ENCODE measurements around the gene NUP188. TPM values are rescaled to one million over a fixed set of nuclear protein-coding genes. Genes with fewer than 3 reads are reported as not detected.

Gene NUP188, protein sequence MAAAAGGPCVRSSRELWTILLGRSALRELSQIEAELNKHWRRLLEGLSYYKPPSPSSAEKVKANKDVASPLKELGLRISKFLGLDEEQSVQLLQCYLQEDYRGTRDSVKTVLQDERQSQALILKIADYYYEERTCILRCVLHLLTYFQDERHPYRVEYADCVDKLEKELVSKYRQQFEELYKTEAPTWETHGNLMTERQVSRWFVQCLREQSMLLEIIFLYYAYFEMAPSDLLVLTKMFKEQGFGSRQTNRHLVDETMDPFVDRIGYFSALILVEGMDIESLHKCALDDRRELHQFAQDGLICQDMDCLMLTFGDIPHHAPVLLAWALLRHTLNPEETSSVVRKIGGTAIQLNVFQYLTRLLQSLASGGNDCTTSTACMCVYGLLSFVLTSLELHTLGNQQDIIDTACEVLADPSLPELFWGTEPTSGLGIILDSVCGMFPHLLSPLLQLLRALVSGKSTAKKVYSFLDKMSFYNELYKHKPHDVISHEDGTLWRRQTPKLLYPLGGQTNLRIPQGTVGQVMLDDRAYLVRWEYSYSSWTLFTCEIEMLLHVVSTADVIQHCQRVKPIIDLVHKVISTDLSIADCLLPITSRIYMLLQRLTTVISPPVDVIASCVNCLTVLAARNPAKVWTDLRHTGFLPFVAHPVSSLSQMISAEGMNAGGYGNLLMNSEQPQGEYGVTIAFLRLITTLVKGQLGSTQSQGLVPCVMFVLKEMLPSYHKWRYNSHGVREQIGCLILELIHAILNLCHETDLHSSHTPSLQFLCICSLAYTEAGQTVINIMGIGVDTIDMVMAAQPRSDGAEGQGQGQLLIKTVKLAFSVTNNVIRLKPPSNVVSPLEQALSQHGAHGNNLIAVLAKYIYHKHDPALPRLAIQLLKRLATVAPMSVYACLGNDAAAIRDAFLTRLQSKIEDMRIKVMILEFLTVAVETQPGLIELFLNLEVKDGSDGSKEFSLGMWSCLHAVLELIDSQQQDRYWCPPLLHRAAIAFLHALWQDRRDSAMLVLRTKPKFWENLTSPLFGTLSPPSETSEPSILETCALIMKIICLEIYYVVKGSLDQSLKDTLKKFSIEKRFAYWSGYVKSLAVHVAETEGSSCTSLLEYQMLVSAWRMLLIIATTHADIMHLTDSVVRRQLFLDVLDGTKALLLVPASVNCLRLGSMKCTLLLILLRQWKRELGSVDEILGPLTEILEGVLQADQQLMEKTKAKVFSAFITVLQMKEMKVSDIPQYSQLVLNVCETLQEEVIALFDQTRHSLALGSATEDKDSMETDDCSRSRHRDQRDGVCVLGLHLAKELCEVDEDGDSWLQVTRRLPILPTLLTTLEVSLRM (N-terminal part only)
- 10 to 100 TPM; 18.0 to 79.3 (median 38.4) TPM for total RNA-seq

DNA sequence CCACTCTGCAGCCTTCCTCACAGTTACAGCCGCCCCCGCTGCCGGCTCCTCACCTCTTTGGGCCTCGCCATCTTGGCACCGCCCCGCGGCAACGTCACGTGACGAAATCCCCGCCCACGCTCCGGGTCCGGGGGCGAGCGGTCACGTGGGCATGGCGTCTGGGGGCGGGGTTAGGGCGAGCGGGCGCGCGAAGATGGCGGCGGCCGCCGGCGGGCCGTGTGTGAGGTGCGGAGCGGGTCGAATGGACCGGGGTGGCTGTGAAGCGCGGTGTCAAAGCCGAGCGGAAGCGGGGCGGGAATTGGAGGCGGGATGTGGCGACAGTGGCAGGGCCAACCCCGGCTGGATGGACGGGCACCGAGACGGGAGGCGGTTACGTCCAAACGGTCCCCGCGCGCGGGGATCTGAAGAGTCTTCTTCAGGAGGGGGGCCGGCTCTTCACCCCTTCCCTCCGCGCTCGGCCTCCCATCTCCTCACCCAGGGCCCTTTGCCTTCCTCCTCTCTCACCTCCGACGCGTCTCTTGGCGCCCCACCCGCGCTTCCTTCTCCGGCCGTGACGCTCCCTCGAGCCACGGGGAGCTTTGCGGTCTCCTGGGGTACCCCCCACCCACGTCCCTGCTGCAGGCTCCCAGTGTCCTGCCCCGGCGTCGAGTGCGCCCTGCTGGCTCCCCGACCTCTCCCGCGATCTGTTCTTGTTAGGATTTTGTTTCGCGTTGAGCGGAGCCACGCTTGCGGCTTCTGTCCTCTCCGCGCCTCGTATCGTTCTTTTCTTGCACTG is at the start of gene NUP188, which contains the start of gene DOLK:
Gene NUP188, plus strand, starts transcription at position 173 of the 775 bp plus-strand sequence. Its CDS starts 21 bp downstream, at position 194.
Gene DOLK, minus strand, starts transcription at position 77 of the 775 bp plus-strand sequence. CDS start 300 bp downstream, outside the sequence.
- Histone ChIP-seq H3K9me3 (no peaks in the 10 kb centered on the region), H3K36me3 (peaks cover 0 to 2% (median 0%) of the 10 kb centered on the region in 4 donors), H3K4me1 (peaks cover 0 to 18% (median 11%) of the 10 kb centered on the region in 4 donors), H3K27ac (peak within 1 kb of the TSS; percentile 94 to 97 (median 97)), H3K4me3 (peak within 1 kb of the TSS; percentile 75 to 94 (median 85)), H3K27me3 (no peaks in the 10 kb centered on the region)
- in situ Hi-C loops (cut with MboI; ENCODE audit: low pct_ligation_motif_present in 1 of 4, low pct_unique_long_range_greater_than_20kb in 1 of 4, low sequenced_read_pairs in 3 of 4): no loop called here
- TF ChIP-seq EP300 (IDR thresholded peaks at IDR 0.05; ENCODE audit: low read depth) (no peak), POLR2AphosphoS5 (IDR thresholded peaks at IDR 0.05) (peak; percentile 95 to 98 (median 96)), POLR2A (IDR thresholded peaks at IDR 0.05) (peak; percentile 86)
- TF ChIP-seq, protein P1, sequence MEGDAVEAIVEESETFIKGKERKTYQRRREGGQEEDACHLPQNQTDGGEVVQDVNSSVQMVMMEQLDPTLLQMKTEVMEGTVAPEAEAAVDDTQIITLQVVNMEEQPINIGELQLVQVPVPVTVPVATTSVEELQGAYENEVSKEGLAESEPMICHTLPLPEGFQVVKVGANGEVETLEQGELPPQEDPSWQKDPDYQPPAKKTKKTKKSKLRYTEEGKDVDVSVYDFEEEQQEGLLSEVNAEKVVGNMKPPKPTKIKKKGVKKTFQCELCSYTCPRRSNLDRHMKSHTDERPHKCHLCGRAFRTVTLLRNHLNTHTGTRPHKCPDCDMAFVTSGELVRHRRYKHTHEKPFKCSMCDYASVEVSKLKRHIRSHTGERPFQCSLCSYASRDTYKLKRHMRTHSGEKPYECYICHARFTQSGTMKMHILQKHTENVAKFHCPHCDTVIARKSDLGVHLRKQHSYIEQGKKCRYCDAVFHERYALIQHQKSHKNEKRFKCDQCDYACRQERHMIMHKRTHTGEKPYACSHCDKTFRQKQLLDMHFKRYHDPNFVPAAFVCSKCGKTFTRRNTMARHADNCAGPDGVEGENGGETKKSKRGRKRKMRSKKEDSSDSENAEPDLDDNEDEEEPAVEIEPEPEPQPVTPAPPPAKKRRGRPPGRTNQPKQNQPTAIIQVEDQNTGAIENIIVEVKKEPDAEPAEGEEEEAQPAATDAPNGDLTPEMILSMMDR (IDR thresholded peaks at IDR 0.05): peak in 1 of 5 experiments; percentile 13
- WGBS, 2 donors (ENCODE audit: low coverage in 1 of 2): 0 to 1% methylated on average over 3 to 86 of the region's 86 CpGs
- intact Hi-C loops (cut with DNase I; ENCODE audit: low total_unique reads): no loop called here
- DNase-seq: peak; percentile 98

DNA sequence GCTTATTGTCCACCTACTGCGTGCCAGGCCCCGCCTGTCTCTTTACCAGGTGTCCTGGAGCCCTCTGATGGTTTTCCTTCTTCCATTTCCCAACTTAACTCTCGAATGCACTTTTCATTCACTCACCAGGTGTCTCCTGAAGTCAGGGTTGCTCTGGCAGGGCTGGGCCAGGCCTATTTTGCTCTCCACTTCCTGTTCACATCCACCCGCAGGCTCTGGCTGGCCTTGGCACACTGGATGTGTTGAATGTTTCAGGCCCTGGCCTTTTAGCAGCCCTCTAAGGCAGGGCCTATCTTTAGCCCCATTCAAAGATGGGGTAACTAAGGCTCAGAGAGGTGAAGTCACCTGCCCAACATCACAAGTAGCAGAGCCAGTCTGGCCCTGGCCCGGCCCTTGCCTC is 49.1 kb upstream of the NUP188 start:
- 67% methylated on average over 5 of the region's 5 CpGs; no CpG with 5 or more reads in 1 of the 2 donors for WGBS, 2 donors (ENCODE audit: low coverage in 1 of 2)
- TF ChIP-seq, protein P1 (IDR thresholded peaks at IDR 0.05): no peak
- no peak for TF ChIP-seq POLR2A (IDR thresholded peaks at IDR 0.05)
- no peak for TF ChIP-seq EP300 (IDR thresholded peaks at IDR 0.05; ENCODE audit: low read depth)
- no peak for TF ChIP-seq POLR2AphosphoS5 (IDR thresholded peaks at IDR 0.05)
- Histone ChIP-seq H3K27me3 (no peaks in the 10 kb centered on the region), H3K4me1 (peaks cover 21 to 42% (median 22%) of the 10 kb centered on the region in 4 donors), H3K9me3 (no peaks in the 10 kb centered on the region), H3K36me3 (peaks cover 0 to 16% (median 4%) of the 10 kb centered on the region in 4 donors), H3K27ac (peak overlapping the region in 3 of 4 donors; percentile 30 to 46 (median 37)), H3K4me3 (no peak overlapping the region)
- in situ Hi-C loops (cut with MboI; ENCODE audit: low pct_ligation_motif_present in 1 of 4, low pct_unique_long_range_greater_than_20kb in 1 of 4, low sequenced_read_pairs in 3 of 4): no loop called here
- intact Hi-C loops (cut with DNase I; ENCODE audit: low total_unique reads): no loop called here
- DNase-seq: no peak

DNA sequence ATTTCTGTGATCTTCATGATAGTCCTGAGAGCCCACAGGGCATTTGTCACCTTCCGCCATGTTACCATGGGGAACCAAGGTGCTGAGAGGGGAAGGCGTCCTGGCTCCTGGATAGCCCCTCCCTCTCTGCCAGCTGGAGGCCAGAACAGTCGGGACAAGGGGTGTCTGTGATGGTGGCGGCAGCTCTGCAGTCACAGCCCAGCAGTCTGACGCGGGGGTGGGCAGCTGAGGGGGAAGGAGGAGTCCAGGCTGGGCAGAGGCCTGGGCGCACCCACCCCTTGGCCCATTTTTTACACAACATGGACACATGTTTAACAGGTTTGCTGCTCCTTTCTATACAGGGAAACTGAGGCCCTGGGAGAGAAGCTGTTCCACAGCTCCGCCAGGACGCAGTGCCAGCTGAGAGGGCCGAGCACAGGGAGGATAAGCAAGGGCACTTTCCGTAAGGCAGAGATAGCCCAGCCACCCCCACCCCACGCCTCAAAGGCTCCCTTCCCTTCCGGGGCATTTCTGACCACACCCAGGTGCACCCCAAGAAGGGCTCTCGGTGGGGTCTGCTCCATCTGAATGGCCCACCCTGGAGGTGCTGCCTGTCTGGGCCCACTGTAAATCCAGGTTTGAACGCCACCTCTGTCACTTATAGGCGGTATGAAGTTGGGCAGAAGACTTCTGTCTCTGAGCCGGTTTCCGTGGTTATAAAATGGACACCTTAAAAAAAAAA is 48.5 kb upstream of the NUP188 start:
- DNase-seq: no peak
- 85% methylated on average over 18 of the region's 18 CpGs; no CpG with 5 or more reads in 1 of the 2 donors for WGBS, 2 donors (ENCODE audit: low coverage in 1 of 2)
- TF ChIP-seq POLR2A (IDR thresholded peaks at IDR 0.05): no peak
- TF ChIP-seq, protein P1 (IDR thresholded peaks at IDR 0.05): no peak
- no peak for TF ChIP-seq POLR2AphosphoS5 (IDR thresholded peaks at IDR 0.05)
- TF ChIP-seq EP300 (IDR thresholded peaks at IDR 0.05; ENCODE audit: low read depth): no peak
- Histone ChIP-seq H3K27me3 (no peaks in the 10 kb centered on the region), H3K4me3 (no peak overlapping the region), H3K4me1 (peaks cover 21 to 41% (median 22%) of the 10 kb centered on the region in 4 donors), H3K27ac (peak overlapping the region; percentile 30 to 53 (median 48)), H3K9me3 (no peaks in the 10 kb centered on the region), H3K36me3 (peaks cover 0 to 16% (median 4%) of the 10 kb centered on the region in 4 donors)
- intact Hi-C loops (cut with DNase I; ENCODE audit: low total_unique reads) (no loop called here), in situ Hi-C loops (cut with MboI; ENCODE audit: low pct_ligation_motif_present in 1 of 4, low pct_unique_long_range_greater_than_20kb in 1 of 4, low sequenced_read_pairs in 3 of 4) (no loop called here)

All from transverse colon (tissue), 4 donors.